GM19025 (cell line): ENCODE results near the gene CERT1.
"Not testable (repeated sequence)": the region's sequence is repeated elsewhere in the genome, so short reads cannot be mapped to it uniquely, and the experiment has no call there.

Experiments used
- ATAC-seq: cut with Tn5 transposase; IDR thresholded peaks from one replicate; pipeline ENCODE4 v1.9.1; 2021; ENCODE audit warnings: mild to moderate bottlenecking, low read depth, moderate library complexity; ENCODE audit not compliant: unreplicated experiment

Gene CERT1, protein sequence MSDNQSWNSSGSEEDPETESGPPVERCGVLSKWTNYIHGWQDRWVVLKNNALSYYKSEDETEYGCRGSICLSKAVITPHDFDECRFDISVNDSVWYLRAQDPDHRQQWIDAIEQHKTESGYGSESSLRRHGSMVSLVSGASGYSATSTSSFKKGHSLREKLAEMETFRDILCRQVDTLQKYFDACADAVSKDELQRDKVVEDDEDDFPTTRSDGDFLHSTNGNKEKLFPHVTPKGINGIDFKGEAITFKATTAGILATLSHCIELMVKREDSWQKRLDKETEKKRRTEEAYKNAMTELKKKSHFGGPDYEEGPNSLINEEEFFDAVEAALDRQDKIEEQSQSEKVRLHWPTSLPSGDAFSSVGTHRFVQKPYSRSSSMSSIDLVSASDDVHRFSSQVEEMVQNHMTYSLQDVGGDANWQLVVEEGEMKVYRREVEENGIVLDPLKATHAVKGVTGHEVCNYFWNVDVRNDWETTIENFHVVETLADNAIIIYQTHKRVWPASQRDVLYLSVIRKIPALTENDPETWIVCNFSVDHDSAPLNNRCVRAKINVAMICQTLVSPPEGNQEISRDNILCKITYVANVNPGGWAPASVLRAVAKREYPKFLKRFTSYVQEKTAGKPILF

DNA sequence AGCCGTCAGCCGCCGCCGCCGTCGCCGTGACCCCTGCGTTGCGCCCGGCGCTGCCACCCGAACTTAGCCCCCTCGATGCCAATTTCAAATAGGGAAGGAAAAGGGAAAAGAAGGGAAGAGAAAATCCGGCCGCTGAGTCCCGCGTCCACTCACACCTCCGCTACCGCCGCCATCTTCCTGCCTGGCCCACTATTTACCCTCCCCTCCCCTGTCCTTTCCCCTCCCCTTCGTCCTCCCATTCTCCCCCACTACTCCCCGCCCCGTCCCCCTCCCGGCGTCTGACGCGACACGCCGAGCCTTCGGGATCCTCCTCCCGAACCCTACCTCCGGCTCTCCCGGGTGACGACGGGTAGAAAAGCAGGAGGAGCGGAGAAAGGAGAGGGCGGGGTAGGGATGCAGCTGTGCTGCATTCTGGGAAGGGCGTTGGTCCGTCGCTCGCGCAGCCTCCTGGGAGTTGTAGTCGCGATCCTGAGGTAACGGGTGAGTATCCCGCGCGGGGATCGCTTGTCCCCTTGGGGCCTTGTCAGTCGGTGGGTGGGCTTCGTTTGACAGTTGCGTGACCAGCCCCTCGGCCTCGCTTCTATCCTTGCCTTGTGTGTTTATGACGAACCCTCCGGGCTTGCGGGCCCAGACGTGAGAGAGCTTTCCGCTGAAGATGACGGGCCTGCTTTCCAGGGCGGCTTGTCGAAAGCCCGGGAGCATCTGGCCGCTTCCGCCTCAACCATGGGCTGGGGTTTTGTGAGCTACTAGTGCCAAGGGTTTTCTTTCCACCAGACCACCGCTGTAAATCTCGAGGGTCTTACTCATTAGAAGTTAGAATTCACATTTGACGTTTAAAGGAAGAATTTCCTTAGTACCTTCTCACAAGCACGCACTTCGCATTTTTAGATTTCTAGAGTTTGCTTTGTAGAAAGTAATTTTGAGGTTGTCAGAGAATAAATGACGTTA, at the start of gene CERT1, which contains the start of gene POLK:
Gene CERT1 (minus strand): TSS at position 195 of the 948 bp plus-strand sequence. CDS start 422 bp downstream, outside the sequence.
Gene POLK (plus strand): TSS at position 457 of the 948 bp plus-strand sequence.
- ATAC-seq, result peak; percentile 88

DNA sequence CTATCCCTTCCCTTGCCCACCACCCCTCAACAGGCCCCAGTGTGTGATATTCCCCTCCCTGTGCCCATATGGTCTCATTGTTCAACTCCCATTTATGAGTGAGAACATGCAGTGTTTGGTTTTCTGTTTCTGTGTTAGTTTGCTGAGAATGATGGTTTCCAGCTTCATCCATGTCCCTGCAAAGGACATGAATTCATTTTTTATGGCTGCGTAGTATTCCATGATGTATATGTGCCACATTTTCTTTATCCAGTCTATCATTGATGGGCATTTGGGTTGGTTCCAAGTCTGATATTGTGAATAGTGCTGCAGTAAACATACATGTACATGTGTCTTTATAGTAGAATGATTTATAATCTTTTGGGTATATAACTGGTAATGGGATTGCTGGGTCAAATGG, 49.2 kb upstream of the CERT1 start:
- not testable (repeated sequence) for ATAC-seq

DNA sequence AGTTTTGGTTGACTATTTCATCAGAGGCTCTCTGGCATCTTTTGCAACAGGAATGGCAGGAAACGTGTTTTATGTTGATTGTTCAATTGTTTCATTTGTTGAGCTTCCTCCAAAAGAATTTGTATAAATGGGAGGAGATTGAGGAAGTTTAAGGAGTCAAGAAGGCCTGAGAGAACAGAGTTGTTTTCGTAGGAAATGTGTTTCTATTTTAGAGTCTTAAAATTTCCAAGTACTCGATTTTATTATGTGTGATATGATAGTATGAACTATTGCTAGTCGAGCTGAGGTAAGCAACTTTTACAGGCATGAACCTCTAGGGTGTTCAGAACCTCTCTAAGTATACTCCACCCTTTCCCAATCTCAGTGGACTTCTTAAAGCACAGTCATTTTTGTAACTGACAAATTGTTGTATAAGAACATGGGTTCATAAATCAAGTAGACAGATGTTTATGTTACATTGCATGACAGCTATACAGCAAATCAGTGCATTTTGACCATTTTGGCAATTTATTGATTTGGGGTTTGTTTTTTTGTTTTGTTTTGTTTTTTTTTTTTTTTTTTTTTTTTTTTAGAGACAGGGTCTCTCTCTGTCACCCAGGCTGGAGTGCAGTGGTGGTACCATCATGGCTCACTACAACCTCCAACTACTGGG, 47.7 kb upstream of the CERT1 start:
- no peak for ATAC-seq

DNA sequence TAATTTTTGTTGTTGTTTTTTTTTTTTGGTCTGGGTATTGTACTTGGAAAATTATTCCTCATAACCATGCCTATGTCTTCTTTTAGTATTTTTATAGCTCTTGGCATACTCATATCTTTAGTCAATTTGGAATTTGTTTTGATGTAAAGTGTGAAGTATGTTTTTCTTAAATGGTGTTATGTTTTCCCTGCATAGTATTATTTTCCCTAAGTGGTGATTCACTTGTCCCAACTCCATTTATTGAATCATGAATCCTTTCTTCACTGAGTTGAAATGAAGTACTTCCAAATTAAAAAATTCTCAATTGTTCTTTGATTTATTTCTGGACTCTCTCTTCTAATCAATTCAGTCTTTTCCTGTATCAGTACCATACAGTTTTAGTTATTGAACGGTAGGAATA, 46.8 kb upstream of the CERT1 start:
- no peak for ATAC-seq

DNA sequence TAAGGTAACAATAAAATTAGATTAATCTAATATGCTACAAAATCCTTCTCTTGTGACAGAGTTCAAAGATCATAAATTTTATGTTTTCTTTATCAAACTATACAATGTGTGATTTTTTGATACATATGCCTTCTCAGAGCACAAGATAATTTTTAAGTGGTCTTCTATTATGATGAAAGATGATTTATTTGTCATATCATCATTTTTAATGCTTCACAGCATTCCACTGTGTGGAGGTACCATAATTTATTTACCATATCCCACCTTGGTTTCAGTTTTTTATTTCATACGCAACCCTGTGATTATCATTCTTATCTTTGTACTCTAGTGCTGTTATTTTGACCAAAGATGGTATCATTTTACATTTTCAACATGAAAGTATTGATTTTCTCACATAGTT, 41.9 kb upstream of the CERT1 start:
- ATAC-seq, result no peak

DNA sequence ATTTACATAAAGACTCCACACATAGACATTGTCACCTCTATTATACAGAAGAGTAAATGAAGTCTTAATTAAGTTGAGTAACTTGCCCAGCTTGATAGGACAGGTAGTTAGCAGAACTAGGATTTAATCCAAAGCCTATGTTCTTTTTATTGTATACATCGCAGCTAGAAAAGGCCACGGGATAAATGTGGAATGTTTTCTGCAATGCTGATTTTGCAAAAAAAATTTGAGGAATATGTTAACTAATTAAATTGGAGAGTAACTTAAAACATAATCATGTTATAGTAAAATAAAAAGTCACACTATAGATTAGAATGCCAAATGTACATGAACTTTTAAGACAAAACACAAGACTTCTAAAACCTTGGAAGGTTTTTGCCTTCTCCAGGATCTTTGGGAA, 41.3 kb upstream of the CERT1 start:
- no peak for ATAC-seq

DNA sequence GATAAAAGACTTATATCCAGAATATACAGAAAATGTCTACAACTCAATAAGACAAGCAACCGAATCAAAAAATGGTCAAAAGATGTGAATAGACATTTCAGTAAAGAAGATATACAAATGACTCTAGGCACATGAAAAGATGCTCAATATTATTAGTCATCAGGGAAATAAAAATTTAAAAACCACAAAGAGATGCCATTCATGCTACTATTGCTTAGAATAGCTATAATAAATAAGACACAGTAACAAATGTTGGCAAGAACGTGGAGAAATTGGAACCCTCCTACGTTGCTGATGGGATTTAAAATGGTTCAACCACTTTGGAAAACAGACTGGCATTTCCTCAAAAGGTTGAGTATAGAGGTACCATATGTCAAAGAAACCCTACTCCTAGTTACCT, 40.0 kb upstream of the CERT1 start:
- ATAC-seq, result no peak

DNA sequence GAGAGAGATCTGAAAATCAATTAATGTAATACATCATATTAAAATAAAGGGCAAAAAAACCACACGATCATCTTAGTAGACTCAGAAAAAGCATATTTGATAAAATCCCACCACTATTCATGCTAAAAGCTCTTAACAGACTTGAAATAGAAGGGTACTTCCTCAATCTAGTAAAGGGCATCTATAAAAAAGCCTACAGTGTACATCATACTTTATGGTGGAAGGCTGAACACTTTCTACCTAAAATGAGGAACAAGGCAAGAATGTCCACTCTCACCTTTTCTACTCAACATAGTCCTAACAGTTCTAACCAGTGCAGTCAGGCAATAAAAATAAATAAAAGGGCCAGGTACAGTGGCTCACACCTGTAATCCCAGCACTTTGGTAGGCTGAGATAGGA, 39.2 kb upstream of the CERT1 start:
- no peak for ATAC-seq

DNA sequence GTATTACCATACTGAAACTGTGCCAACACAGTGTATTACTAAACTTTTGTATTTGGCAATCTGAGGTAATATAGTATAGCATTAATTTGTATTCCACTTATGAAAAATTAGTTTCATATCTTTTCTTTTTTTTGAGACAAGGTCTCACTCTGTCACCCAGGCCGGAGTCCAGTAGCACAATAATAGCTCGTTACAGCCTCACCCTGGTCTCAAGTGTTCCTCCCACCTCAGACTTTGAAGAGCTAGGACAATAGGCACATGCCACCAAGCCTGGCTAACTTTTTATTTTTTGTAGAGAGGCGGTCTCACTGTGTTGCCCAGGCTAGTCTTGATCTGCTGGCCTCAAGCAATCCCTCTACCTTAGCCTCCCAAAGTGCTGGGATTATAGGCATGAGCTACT, 36.4 kb upstream of the CERT1 start:
- ATAC-seq, result no peak

DNA sequence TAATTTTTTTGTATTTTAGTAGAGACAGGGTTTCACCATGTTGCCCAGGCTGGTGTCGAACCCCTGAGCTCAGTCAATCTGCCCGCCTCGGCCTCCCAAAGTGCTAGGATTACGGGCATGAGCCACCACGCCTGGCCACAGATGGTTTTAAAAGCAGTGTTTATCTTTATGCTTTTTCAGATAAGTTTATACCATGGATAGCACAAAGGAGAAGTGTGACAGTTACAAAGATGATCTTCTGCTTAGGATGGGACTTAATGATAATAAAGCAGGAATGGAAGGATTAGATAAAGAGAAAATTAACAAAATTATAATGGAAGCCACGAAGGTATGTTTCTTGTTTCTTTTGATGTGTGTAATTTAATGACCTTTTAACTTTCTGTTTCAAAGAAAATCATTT, 35.4 kb upstream of the CERT1 start:
- no peak for ATAC-seq

DNA sequence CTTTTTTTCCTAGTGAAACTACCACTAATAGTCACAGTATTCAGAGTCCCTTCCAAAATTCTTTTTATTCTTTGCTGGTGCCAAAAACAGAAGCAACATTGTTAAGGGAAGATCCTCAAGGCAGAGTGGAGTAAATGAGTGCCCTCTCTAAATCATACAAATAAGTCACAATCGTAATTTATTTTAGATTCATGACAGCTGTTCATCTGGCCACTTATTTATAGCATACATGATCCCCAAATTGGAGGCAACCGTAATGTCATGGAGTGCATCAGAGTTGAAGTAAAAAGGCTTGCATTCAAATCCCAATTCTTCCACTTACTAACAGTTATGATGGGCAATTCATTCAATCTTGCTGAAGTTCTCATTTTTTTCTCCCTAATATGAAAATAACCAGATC, 33.7 kb upstream of the CERT1 start:
- no peak for ATAC-seq

DNA sequence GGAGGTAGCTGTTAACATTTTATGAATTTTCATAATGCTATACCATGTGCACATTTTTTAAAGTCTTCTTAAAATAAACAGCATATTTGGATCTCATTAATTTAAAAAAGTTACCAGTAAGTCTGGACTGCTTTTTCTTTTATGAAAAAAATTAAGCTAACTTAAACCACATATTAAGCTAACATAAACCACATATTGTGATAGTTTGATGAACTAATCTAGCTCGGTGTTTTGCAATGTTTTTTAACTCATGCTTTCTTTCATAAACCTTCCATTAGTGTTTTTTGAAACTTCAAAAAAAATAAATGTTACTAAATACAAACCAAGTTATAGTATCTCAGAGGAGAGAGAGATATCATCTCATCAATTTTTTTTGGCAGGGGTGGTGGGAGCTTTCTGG, 26.8 kb upstream of the CERT1 start:
- ATAC-seq, result no peak

DNA sequence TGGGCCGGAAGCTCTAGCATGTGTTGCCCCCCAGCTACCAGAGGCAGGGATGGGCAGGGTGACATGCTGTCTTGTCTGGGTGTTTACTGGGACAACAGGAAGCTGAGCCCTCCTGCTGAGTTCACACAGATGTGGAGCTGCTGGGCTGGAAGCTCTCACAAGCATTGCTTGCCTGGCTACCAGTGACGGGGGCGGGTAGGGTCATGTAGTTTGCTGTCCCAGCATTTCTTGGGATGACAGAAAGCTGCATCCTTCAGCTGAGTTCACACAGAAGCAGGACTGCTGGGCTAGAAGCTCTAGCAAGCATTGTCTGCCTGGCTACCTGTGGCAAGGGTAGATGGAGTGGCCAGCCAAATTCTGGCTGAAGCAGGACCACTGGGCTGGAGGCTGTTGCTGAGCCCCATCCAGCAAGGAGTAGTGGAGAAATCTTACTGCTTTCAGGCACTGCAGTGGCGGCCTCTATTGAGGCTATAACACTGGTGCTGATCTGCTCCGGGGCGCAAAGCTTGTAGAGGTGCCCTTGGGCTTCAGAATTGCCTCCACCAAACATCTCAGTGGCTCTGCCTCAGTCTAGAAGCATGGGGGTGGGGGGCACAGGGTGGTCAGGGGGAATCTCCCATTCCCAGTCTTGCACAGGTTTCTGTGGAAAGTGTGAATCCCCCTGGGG, 25.4 kb upstream of the CERT1 start:
- ATAC-seq, result no peak

DNA sequence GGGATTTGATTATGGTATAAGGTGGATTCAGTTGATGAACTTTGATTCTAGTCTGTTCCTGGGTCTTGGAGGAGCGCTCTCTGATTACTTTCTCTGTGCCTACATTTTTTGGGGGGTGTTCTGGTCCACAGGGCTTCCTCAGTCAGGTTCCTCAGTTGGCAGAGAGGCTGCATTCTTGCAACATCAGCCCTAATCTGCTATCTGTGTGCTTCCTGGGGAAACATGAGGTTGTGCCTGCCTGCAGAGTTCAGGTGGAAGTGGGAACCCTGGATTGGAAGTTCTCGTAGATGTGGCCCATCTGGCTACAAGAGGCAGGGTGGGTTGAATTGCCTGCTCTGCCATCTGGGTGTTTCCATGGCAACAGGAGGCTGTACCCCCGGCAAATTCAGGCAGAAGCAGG, 24.7 kb upstream of the CERT1 start:
- no peak for ATAC-seq

DNA sequence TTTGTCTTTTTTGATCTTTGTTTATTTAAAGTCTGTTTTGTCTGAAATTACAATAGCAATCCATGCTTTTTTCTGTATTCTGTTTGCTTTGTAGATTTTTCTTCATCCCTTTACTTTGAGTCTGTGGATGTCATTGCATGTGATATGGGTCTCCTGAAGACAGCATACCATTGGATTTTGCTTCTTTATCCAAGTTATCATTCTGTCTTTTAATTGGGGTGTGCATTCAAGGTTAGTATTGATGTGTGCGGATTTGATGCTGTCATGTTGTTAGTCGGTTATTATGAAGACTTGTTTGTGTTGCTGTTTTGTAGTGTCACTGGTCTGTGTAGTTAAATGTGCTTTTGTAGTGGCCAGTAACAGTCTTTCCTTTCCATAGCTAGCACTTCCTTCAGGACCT, 23.3 kb upstream of the CERT1 start:
- no peak for ATAC-seq

DNA sequence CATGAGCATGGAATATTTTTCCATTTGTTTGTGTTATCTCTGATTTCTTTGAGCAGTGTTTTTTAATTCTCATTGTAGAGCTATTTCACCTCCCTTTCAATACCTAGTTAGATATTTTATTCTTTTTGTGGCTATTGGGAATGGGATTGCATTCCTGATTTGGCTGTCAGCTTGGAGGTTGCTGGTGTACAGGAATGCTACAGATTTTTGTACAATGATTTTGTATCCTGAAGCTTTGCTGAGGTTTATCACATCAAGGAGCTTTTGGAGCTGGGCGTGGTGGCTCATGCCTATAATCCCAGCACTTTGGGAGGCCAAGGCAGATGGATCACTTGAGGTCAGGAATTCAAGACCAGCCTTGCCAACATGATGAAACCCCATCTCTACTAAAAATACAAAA, 22.3 kb upstream of the CERT1 start:
- ATAC-seq, result not testable (repeated sequence)

DNA sequence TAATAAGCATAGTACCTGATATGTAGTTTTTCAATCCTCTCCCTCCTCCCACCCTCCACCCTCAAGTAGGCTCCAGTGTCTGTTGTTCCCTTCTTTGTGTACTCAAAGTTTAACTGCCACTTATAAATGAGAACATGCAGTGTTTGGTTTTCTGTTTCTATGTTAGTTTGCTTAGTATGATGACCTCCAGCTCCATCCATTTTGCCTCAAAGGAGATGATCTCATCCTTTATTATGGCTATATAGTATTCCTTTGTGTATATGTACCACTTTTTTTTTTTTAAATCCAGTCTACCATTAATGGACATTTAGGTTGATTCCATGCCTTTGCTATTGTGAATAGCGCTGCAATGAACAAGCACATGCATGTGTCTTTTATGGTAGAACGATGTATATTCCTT, 20.8 kb upstream of the CERT1 start:
- no peak for ATAC-seq

DNA sequence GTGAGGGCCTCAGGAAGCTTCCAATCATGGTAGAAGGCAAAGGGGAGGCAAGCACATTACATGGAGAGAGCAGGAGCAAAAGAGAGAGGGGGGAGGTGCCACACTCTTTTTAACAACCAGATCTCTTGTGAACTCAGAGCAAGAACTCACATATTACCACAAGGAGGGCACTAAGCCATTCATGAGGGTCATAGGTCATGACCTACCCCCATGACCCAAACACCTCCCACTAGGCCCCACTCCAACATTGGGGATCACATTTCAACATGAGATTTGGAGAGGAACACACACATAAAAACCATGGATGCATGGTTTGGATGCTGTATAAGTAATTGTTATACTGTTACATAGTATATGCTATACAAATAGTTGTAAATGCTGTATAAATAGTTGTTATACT, 17.8 kb upstream of the CERT1 start:
- no peak for ATAC-seq

DNA sequence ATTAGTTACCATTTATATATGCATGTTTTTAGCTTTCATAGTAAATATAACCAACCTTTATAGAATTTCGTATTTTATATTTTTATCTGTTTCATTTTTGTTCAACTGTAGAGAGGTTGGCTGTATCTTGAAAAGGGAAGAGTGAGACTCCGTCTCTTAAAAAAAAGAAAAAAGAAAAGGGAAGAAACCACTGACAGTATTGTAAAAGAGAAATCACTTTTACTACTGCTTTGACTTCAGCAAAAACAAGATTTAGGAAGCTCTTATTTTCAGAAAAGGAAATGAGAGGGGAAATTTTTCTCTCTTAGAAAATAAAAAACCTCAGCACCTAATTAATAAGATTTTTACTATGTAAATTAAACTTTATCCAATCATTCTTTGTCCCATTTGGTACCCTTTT, 14.6 kb upstream of the CERT1 start:
- ATAC-seq, result no peak

DNA sequence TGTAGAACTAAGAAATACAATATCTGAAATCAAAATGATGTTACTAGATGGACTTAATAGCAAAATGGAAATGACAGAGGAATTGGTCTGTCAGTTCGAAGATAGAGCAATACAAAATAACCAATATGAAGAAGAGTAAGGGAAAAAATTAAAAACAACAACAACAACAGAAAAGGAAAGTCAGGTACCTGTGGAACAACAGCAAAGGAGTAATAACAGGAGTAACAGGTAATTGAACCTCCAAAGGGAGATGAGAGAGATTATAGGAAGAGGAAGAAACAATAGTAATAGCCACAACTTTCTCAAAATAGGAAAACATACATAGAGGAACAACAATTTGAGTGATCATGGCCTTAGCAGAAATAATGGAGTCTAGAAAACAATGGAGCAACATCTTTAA, 13.9 kb upstream of the CERT1 start:
- ATAC-seq, result no peak
